Fibroblast of upper back skin (primary cell): ENCODE results near the gene KCNS3.

ENCODE experiments used
- DNase-seq: peaks from one replicate; pipeline ENCODE4 v3.0.0-alpha.2; 2013

Gene KCNS3

DNA sequence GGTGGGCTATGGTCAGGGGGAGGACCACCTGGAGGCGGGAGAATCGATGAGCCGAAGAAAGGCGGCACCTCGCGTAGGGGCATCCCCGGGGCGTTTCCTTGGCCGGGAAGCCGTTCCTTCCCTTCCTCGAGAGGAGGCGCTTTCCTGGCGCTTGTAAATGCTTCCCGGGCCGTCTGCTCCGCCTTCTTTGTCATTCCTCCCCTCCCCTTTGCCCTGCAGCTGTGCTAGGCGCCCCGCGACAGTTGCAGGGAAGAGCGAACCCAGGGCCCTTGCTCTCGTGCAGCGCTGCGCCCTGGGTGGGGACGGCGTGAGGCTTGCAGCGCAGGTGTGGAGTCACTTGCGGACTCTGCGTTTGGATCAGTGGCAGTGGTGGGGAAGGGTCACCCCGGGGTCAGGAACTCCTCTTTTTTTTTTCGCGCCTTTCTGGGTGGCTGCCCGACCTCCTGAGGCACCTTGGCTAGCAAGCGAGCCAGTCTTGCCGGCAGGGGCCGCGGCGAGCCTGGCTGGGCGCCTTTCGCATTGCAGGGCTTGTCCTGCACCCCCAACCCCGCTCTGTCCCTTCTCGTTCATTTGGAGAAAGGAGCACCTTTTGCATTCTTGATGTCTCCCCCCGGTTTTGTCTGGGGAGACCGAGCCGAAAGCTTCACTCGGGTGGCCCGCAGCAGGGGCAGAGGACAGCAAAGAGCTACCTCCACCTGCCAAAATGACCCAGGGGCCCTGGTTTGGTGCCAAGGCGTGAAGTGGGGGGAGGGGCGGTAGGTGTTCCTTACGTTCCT lies 858 bp downstream of the KCNS3 start:
- peak; percentile 50 for DNase-seq

DNA sequence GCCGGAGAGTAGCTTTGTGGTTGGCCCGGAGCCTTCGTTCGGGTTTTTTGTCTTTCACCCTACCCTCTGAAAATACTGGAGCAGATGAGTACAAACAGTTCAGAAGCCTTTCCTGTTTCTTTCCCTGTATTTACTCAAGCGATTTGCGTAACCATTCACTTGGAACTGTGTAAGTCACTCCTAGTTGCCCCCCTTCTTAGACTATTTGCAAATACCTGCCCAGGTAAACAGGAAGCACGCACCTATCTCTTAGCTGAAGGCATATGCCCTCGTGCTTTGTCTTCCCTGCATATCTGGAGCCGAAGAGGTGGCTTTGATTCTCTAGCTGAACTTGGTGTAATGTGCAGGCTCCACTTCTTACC lies 1.4 kb downstream of the KCNS3 start:
- DNase-seq: no peak

DNA sequence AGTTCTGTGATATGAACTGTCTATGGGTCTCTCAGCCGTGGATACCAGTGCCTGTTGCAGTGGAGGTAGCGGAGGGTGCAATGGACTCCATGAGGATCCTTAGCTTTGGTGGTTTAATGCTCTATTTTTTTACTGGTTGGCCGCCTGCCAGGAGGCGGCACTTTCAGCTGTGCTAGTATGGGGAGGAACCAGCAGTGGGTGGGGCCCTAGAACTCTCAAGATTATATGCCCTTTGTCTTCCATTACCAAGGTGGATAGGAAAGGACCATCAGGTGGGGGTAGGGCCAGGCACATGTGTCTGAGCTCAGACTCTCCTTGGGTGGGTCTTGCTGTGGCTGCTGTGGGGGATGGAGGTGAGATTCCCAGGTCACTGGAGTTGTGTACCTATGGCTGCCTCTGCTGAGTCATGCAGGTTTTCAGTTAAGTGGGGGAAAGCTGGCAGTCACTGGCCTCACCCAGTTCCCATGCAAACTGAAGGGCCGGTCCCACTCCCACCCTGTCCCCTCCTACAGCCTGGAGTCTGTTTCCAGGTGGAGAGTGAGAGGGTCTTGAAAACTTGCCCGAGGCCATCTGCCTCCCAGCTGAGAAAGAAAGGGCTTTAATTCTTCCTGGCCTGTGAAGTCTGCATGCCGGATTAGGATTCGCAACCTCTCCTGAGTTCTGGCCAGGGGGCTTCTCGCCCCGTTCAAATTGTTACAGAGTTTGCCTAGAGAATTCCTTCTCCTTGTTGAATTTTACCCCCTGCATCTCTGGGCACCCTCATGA lies 14.5 kb downstream of the KCNS3 start:
- DNase-seq: no peak

DNA sequence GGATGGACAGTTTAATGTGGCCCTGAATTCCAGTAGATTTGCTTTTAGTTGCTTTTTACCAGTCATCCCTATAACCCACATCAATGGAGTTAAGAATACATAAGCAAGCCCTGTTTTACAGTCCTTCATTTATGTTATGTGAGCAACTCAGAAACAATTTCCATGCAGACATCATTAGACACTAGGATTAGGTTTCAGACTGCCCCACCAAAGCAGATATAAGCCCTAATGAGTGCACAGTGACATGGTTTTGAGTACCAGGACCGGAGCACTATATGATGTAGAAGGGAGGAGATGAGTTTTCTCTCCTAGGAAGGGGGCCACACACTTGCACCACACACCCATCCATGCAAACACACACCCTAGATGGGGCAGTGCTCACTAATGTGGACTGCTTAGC lies 15.5 kb downstream of the KCNS3 start:
- no peak for DNase-seq

DNA sequence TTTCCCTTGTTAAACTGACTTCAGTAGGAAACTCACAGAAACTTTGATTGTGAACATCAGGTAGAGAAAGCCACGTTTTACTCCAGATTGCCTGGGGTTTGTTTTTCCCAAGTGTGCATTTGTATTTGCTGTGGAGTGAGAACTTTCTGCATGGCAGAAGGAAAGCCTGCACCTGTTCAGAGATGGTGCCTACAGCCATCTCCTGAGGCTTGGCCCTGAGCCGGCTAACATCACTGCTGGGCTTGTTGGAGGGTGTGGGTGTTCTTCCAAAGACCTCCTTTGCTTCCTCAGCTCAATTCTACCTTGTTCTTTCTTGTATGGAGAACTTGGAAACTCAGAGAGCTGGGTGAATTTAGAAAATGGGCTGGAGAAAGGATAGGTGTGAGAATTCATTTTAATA lies 16.1 kb downstream of the KCNS3 start:
- DNase-seq: no peak

DNA sequence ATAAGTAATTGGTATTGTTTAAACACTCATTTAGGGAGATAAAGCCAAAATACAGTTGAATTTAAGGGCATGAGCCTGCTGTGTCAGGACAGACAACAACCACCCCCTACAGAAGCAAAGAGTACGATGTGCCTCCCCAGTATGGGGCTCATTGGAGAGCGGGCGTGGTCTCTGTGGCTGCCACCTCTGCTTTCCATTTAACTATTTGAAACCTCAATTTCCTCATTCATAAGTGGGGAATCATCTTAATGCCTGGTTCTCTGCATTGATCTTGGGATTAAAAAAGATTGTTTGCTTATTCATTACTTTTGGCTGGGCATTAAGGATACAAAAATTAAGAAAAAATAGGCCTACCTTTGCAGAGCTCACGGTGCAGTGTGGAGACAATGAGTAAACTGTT lies 21.4 kb downstream of the KCNS3 start:
- no peak for DNase-seq

DNA sequence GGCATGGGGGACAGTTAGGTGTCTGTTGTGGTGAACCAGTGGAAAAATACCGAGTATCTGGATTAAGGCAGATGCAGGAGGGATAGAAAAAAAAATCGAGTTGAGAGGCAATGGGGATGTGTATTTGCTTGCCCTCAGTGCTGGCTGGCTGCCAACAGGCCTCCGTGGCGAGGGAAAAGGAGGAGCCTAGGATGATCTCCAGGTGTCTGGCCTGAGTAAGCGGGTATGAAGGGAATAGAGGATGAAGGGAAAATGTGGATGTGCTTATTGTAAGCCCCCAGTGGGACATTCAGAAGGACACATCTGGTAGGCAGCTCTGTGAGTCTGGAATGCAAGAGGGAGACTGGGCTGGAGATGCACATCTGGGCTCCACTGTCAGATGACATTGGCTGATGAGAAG lies 22.8 kb downstream of the KCNS3 start:
- peak; percentile 21 for DNase-seq

DNA sequence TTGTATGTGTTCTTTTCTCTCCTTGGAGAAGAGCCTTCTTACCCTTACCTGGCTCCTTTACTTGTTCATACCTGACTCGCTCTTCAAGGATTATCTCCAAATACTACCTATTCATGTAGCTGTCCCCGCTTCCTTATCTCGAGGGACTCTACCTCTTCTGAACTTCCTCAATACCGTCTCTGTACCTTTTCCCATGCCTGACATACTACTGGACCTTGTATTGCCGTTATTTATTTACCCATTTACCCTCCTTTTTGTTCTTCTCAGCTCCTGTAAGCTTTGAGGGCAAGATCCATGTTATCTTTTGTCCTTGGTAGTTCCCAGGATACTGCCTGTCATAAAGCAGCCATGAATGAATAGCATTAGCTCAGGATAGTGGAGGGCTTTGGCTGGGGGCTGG lies 32.5 kb downstream of the KCNS3 start:
- no peak for DNase-seq

DNA sequence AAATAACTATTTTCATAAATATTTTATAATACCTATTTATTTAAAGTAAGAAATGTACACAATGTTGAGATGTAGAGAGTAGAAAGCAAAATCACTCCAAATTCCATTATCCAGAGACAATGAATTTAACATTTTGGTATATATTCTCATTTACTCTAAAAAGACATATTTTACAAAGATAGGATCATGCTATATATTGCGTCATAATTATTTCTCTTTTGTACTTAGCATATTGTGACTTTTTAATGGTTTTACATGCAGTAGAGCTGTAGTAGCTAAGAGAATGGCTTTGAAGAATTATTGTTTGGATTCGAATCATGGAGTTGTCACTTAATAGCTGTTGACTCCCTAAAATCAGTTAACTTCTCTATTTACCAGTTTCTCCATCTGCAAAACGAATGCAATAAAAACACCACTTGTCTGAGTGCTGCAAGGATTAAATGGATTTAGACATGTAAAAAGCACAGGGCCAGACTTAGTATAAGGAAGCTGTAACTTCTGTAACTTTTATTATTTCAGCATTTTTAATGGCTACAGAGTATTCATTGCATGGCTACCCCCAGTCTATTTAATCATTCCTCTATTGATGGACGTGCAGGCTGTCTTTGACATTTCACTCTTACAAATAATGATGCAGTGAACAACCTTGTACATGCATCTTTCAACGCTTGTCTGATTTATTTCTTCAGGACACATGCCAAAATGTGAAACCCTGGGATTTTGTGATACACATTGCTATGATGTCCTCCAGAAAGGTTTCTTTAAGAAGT lies 33.2 kb downstream of the KCNS3 start:
- DNase-seq: peak; percentile 11

DNA sequence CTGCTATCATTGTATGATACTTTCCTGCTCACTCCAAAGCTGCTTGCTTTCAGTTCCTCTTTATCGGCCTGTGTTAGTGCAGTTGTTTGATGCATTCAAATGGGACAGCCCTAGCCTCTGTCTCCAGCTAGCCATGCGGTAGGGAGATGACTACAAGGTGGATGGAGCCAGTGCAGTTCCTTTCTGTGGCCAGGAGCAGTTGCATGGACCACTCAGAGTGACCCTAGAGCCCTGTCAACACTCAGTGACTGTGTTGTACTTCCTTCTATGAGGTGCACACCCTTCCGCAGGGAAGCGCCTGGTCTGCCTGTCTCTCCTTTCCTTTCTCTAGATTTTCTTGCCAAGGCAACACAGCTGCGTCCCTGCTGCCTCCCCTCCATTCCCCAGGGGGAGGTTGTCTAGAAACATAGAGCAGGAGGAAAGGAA lies 33.8 kb downstream of the KCNS3 start:
- DNase-seq: peak; percentile 1

DNA sequence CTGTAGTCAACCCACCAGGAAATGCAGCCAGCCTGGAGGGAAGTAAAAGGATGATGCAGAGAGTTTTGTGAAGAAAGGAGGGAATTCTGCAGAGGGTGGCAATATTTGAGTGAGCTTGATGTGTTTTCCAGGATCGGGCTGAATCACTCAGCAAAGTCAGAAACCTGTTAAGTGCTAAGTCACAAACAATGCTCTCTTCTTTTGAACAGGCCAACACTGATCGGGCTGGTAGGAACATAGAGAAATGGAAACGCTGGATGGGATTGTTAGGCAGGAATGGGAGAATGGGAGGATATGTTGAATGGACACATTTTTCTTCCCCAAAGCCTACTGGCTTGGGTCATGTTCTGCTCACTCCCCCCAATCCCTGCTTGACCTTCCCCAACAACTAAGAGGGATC lies 36.6 kb downstream of the KCNS3 start:
- no peak for DNase-seq

DNA sequence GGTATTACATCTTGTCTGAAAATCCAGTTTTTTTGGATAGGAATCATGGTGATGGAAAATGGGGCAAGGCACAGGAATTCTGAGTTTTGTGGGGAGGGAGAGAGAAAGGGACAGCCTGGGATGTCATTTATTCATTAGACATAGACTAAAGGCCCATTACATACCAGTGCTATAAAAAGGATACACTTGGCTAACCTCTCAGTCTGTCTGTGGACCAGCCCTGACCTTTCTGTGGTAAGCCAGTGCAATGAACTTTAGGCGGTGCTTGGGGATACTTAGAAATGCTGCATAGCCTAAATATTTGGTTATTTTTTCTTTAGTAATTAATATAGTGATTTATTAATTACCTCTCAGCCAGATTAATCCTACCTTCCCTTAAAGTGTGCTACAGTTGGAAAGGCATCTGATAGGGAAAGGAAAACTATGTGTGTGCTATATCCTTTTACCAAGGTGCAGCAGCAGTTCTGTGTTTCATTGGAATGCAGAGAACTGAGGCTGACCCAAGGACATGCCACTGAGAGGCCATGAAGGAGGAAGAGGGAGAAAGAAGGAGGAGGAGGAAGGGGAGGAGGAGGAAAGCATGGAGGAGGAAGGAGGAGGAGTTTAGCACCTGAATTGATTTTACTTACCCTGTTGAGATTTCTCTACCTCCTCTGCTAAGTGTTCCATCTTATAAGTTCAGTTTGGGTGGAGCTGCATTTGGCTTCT lies 37.5 kb downstream of the KCNS3 start:
- no peak for DNase-seq

DNA sequence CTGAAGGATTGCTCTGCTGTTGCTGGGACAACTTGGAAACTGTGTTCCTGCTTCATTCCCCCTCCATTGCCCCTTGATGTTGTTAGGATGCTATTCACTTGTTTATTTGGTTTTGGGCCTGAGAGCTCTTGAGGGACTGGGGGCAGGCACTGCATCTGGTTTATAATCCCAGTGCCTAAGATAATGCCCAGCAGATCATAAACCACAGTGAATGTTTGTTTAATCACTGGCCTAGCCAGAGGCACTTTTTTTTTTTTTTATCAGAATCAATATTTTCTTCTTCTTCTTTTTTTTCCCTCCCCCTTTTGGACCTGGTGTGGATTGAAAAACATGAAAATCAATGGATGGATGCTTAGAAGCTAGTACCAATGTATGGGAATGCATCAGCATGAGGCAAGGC lies 38.1 kb downstream of the KCNS3 start:
- no peak for DNase-seq

DNA sequence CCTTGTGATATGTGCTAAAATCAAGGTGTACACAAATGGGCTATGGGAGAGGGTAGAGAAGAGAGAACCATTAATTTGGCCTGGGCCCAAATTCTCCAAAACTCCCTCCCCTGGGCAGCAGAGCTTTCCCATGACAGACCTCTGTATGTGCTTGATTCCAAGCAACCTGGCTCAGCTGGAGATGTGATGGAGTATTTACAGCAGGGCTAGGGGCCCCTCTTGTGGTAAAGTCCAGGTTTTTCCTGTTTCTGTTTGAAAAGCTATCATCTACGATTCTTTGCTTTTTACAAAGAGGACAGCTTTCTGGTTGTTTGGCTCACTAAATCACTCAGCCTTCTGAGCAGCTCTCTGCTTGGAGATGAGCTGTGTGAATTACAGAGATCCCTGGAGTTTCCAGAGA lies 40.3 kb downstream of the KCNS3 start:
- DNase-seq: peak; percentile 21

DNA sequence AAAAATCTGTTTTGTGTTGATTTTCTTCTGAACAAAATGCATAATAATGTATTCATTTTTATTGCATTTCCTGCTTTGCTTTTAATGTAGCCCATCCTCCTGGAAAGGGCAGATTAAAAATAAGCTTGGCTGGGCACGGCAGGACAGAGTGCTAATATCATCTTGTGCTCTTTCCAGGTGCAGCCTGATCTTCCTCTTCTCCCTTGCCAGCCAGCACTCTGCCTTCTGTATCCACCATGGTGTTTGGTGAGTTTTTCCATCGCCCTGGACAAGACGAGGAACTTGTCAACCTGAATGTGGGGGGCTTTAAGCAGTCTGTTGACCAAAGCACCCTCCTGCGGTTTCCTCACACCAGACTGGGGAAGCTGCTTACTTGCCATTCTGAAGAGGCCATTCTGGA lies 52.3 kb downstream of the KCNS3 start:
- no peak for DNase-seq

DNA sequence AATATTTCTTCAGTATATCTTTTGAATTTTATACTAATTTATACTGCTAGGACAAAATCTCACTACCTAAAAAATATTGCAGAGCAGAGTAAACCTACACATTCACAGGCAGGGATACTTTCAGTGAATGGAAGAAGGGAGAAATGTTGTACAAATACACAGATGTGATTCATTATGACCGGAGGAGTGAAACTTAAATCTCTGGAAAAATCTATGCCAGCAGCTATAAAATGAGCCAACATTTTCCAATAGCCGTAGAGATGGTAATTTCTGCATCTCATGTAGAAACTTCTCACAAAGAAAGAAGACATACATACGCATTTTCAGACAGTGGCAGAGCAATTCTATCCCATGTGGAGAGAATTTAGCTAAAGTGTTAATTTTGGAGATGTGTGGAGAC lies 54.8 kb downstream of the KCNS3 start:
- DNase-seq: no peak

DNA sequence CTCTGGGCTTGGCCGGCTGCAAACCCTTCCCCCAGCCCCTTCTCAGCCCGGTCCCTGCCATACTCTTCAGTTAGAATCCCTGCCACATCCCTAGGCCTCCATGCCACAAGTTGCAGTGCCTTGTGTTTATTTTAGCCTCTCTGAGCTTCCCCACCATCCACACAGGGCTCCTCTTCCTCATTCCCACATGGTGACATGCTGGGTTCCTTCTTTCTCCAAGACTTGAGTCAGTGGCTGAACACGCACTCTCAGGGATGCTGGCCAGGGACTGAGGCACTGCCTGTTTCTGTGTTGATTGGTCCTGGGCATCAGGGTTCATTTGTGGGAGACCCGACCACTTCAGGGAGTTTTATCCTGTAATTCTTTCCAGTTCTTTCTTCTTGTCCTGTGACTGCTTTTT lies 56.3 kb downstream of the KCNS3 start:
- DNase-seq: peak; percentile 64

DNA sequence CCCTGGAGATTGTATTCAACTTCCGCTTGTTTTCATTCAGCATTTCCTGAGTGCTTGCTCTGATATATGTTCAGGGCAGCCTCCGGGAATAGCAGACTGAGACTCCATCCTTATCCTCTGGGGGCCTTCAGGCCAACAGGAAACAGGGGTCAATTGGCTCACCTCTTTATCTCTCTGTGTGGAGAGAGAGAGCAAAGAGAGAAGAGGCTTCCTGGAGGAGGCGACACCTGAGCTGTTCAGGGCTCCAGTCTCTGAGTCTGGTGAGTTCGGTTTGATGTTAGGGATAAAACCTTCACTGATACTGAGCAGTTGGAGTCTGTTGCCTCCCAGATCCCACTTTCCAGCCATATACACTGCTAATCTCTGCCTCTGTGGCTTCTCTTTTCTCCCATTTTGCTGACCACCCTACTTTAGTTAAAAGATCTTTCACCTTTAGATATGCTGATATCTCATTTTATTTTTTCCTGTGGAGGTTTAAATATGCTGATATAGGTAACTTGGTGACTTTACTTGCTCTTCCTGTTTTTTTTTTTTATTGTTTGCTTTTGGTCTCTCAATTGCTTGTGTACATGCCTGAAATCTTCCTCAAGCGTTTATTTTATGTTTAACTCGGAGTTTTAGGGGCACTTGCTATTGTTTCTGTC lies 56.9 kb downstream of the KCNS3 start:
- no peak for DNase-seq

DNA sequence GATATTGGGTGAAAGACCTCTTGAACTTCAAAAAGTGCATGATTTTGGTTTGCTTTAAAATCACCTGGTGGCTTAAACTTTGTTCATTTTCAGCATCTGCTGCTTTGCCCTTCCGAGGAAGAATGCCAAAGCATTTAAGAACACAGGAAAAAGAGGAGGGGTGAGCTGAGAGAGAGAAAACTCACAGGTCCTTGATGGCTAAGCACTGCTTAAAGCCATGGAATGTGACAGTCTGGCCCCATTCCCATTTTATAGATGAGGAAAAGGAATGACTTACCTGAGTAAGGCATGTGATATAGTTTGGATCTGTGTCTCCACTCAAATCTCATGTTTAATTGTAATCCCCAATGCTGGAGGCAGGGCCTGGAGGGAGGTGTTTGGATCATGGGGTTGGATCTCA lies 58.1 kb downstream of the KCNS3 start:
- peak; percentile 3 for DNase-seq

DNA sequence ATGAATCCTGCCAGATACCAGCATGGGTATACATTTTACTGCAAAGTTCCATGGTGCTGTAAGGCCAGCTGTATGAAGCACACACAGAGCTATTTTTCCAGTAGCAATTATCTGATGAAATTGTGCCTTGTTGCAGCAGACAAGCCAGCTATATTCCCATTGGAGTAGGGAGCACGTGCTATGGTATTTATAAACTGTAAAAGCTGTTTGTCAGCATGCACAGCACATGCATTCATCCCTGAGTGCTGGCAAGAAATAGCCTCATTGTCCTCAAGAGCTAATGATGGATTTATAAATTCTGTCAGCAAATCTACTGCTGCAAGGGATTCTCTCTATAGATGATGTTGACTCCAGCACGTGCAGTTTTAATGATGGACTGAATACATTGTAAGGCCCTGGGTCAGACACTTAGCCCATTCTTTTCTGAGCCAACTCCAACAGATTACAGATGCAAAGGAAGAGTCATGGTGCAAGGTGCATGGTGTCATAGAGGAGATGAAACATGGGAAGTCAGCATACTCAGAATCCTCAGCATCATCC lies 61.7 kb downstream of the KCNS3 start:
- DNase-seq: no peak

DNA sequence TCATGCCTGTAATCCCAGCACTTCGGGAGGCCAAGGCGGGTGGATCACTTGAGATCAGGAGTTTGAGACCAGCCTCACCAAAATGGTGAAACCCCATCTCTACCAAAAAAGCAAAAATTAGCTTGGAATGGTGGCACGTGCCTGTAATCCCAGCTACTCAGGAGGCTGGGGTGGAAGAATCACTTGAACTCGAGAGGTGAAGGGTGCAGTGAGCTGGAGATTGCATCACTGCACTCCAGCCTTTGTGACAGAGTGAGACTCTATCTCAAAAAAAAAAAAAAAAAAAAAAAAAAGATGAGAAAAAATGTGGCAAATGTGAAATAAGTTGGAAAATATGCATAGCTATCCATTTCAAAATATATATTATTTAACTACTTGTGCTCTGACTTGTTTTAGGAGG lies 65.0 kb downstream of the KCNS3 start:
- DNase-seq: no peak

DNA sequence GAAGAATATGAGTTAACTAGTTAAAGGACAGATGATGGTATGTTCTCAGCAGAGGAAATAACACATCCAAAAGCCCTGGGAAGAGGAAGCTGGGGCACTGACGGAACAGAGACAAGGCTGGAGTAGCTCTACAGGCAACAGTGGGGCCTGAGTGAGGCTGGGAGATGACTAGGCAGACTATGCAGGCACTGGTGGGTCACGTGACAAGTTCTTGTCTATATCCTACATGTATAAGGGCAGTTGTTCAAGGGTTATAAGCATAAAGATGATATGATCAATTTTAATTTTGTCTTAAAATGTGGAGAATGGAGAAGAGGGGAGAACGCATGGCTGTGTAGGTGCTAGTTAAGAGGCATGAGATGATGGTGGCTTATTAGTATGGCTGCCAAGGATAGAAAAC lies 68.6 kb downstream of the KCNS3 start:
- no peak for DNase-seq
